K562 (cell line): ENCODE data around the gene IL31RA.

ENCODE experiments used
- CHD1 ChIP-seq: fragments of 200-600 bp; sonication (generic); IDR thresholded peaks from one replicate; pipeline ENCODE4 v1.6.1; 2012; ENCODE audit warnings: mild to moderate bottlenecking, moderate library complexity, low read length, inconsistent platforms
- FIP1L1 ChIP-seq: fragments of 200-400 bp; formaldehyde crosslinking; IDR thresholded peaks from 2 replicates; pipeline ENCODE4 v1.6.1; 2018; ENCODE audit warnings: mild to moderate bottlenecking, low read depth, low read length; ENCODE audit not compliant: poor library complexity, severe bottlenecking
- POLR2A ChIP-seq: fragments of 450-650 bp; conservative IDR thresholded peaks from 2 replicates; pipeline ENCODE4 v1.6.1; 2016
- POLR2AphosphoS2 ChIP-seq: IDR thresholded peaks from 2 replicates; pipeline ENCODE4 v1.6.1; 2012; ENCODE audit warnings: low read length, improper control_type of control experiment
- USF1 ChIP-seq: sonication (generic); formaldehyde crosslinking; IDR thresholded peaks from 2 replicates; pipeline ENCODE4 v1.9.0; 2022; ENCODE audit warnings: mild to moderate bottlenecking, missing genetic modification reagents
- ZBTB7A ChIP-seq: IDR thresholded peaks from 2 replicates; pipeline ENCODE4 v1.6.1; 2011; ENCODE audit warnings: low read depth, mild to moderate bottlenecking, low read length, moderate library complexity, borderline replicate concordance; ENCODE audit not compliant: control insufficient read depth

GRCh38 chr5:55821731-55822512 is 29.2 kb upstream of the IL31RA start:
- TF ChIP-seq FIP1L1 = no peak
- no peak for TF ChIP-seq POLR2A
- TF ChIP-seq USF1 (CRISPR knock-in tag) = no peak
- TF ChIP-seq POLR2AphosphoS2 = no peak
- no peak for TF ChIP-seq ZBTB7A
- no peak for TF ChIP-seq CHD1
